Stimulated activated CD4-positive, alpha-beta T cell treated with anti-CD3 and anti-CD28 coated beads, Interleukin-15, amount 100 ng/mL, for 24 hours (primary cell): Measurements from ENCODE around the gene KCNQ4.
A peak's percentile ranks its signal among the peaks of the same experiment; 100 is the strongest.

Source experiments
- DNase-seq: peaks from one replicate; pipeline ENCODE4 v3.0.0-alpha.2; 2020

The KCNQ4 gene

DNA sequence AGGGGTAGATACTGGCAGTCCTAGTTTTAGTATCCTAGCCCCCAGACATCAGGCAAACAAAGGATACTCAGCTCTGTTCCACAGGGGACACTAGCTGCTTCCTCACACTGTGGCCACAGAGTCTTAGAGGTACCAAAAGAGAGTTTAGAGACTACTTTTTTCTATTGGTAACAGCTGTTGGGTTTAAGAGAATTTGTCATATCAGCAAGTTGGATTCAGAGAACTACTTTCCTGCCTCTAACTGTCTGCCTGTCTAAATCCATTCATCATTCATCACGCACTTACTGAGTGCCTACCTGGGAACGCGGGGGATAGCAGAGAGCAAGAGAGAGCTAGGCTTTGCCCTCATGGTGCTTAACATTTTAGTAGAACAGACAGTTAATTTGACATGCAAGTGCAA is 27.1 kb upstream of the KCNQ4 start:
- DNase-seq = no peak

DNA sequence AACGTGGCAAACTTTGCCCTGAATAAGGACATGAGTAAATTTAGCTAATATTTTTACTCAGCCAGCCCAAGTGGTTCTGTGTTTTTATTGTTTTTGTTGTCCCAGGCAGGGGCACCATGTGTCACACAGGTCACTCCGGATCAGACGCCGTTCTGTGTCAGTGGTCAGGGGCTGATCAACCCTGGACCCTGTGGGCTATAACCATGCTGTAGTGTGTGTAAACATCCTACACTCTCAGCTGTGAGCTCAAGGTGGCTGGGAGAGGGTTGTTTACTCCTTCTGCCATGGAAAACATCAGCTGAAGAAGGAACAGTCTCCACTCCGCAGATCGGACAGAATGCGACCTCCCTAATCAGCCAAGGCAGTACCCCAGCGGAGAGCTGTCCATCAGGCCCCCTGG is 26.5 kb upstream of the KCNQ4 start:
- no peak for DNase-seq

DNA sequence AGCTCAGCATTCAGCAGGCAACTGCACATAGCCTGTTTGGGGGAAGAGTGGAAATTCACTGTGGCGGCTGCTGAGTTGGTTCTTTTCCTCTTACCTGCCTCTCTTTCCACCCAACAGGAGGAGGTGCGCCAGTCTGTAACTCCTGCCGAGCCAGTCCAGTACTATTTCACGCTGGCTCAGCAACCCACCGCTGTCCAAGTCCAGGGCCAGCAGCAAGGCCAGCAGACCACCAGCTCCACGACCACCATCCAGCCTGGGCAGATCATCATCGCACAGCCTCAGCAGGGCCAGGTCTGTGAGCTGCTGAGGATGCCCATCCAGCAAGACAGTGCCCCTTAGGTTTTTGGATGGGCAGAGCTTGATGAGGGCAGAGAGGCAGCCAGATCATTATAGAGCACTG is 25.6 kb upstream of the KCNQ4 start:
- DNase-seq = no peak

DNA sequence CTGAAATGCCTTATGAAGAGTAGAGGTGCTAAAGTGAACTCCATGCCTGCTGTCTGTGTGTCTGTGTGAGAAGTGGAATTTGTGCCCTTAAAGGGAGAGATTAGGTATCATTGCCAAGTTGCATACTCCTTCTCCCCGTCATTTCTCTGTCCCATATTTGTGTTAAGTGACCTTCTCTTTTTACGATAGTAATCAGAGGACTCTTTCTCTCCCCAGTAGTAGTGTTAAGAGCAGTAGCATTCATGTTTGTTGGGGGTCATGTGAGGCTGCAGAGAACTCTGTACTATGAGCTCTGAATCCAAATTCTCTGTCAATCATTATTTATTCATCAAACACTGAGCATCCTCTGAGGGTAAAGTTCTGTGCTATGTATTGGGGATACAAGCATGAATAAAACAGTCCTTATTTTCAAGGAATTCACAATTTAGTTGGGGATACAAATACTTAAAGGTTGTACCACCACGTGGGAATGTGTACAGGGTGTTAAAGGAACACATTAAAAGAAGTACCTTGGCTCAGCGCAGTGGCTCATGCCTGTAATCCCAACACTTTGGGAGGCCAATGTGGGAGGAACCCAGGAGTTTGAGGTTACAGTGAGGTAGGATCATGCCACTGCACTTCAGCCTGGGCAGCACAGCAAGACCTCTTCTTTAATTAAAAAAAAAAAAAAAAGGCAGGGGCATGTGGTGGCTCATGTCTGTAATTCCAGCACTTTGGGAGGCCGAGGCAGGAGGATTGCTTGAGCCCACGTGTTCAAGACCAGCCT is 24.8 kb upstream of the KCNQ4 start:
- no peak for DNase-seq

DNA sequence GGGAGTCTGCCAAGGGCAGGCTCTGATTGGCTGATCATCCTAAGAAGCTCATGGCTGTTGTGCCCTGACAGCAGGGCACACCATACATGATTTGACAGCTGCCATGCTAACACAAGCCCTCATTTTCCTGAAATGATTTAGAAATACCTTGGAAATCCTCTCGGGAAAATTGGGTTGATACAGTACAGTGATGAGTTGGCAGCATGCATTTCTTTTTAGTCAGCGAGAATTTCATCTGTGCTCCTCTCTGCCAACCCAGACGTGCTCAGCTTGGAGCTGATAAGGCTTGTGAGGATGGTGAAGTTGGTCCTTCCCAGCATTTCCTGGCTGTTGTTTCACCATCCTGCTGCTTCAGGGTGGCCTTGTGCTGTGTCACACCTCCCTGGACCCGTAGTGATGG is 22.6 kb upstream of the KCNQ4 start:
- DNase-seq = no peak

DNA sequence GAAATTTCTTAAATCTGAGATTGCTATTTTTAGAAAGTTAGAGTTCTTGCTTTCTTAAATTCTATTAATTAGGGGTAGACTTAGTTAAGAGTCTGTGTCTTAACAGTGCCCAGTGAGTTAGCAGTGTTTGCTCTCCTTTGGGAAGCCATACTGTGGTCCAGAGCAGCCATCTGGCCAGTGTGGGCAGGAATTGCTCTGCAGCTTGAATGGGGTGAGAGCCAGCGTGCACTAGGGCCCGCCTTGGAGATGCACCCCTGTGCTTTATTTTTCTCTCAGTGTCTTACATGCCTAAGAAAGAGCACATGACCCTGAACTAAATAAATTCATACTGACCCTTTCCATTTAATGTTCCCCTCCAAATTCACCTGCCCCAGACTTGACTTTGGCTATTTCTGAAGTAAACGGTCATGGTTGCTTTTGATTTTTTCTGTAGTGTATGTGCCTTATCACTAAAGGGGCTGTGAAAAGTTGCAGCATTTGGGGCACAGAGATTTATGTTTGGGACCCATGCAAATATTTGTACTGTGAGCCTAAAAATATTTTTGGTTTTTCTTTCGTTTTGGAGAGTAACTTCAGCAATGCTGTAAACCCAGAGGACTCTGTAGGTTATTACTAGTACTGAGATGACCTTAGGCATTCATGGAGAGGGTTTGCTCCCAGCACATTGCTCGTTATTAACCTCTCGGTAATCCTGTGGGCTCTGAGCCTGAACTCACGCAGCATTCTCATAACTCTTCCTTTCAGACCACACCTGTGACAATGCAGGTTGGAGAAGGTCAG is 21.3 kb upstream of the KCNQ4 start:
- no peak for DNase-seq

DNA sequence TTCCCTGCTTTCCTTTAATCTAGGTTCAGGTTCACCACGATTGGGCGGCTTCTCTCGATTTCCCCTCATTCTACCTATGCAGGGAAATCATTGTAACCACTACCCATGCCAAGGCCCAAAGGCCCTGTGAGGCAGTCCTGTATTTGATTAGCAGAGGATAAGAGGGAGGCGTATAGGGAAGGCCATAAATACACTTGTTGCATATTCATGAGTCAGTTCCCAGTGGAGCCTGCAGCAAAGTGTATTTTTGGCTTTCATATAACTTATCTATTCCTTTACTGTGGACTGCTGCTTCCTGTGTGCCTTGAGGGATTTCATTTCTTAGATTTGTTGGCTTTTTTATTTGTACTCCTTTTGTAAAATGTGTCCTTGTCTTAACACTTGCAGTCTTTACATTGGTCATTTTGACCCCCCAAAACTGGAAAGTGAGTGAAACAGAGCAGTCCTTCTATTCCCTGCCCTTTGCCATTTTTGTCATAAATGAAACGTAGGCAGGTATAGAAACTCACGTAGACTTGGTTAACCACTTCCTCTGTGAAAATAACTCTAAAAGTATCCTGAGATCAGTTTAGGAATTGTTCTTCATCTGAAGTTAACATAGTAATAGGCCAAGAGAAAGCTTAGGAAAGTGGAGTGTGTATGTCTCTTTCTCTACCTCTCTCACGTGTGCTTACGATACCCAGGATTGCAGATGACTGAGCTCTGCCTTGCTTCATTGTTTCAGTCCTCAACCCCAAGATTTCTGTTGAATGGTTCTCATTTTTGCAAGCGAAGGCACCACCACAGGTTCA is 19.6 kb upstream of the KCNQ4 start:
- no peak for DNase-seq

DNA sequence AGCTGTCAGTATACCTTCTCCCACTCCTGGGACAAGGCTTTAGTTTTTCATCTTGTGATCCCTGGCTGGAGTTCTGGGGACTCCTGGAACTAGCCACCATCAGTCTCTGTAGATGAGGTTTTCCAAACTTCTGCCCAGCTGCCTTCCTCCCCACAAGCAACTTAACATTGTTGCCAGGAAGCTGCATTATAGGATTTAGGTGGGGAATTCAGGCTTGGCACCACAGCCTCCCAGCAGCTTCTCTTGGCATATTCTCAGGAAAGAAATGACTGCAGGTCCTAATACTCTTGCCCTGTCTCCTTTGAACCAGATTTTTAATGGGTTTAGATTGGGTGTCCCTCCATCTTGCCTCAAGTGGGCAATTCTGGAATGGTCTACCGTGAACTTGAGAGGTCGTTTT is 18.6 kb upstream of the KCNQ4 start:
- DNase-seq = no peak

DNA sequence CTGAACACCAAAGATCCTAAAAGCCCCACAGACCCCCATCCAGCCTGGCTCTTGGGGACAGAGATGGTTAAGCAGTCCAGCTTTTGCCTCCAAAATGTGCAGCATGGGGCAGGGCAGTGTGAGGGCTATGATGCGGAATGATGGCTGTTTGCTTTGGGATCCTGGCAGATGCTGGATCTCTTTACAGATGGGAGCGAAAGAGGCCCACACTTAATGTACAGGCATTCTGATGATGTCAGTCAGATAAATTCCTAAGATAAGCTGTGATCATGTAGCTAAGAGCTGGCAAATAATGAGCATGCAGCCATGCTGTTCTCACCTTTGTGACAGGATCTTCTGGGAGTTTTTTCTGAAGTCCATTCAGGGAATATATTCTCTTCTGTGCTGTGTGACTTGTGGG is 17.6 kb upstream of the KCNQ4 start:
- no peak for DNase-seq

DNA sequence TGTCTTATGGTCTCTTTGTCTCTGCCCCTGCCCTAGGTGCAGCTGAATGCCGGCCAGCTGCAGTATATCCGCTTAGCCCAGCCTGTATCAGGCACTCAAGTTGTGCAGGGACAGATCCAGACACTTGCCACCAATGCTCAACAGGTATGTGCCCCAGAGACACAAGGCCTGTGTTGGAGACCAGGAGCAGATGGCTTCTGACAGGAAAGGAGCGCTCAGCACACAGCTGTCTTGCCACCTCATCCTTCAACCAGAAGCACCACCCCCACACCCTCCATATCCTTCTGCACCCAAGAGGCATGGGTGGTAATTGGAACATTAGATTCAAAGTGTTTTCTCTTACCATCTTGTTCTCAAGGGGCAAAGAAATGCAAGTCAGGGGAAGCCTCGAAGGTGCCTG is 17.0 kb upstream of the KCNQ4 start:
- no peak for DNase-seq

DNA sequence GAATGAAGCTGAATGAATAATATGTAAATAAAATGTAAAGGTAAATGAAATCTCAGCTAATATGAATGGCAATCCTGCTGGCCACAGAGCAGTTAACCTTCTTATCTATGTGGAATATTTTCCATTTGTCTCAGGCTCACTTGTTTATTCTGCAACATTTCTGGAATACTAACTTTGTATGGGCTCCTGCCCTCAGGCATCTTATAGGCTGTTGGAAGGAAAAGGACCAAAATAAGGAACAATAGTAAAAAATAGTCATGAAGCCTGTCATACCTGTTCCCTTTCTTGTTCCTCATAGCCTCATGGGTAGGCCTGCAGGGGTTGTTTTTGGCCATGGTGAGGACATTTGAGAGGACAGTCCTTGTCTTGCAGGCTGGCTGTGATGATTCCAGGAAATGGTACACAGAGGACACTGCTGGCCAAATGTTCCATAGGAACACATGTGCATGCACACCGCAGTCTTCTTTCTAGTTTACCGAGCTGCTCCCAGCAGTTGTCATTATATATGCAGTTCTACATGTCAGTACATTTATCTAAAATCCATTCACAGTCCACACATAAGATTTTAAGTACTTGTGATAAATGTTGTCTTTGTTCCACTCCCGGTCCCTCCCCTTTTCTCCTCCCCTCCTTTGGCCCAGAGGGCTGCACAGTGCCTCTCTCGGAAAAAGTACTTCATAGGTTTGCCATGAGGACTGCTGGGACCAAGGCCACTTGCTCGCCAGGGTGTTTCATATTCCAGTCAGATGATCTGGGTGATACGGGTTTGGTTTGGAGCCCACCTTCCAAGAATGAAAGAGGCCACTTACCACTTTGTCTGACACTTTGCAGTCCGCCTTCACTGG is 15.2 kb upstream of the KCNQ4 start:
- no peak for DNase-seq

DNA sequence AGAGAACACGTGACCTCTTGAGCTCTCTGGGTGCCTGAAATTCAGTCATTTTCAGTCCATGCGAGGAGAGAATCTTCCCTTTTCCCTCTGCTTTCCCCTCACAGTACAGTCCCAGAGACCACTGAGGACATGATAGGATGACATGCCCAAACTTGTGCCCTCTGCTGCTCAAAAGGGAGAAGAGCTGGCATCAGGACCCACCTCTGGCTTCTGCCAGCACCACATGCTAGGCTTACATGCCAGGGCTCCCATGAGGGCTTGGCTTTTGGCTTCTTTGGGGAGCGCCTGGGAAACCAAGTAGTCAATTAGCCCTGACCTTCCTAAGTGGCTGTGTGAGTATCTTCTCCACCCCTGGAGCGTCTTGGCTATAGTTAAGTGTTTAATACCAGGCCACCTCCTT is 13.8 kb upstream of the KCNQ4 start:
- no peak for DNase-seq

DNA sequence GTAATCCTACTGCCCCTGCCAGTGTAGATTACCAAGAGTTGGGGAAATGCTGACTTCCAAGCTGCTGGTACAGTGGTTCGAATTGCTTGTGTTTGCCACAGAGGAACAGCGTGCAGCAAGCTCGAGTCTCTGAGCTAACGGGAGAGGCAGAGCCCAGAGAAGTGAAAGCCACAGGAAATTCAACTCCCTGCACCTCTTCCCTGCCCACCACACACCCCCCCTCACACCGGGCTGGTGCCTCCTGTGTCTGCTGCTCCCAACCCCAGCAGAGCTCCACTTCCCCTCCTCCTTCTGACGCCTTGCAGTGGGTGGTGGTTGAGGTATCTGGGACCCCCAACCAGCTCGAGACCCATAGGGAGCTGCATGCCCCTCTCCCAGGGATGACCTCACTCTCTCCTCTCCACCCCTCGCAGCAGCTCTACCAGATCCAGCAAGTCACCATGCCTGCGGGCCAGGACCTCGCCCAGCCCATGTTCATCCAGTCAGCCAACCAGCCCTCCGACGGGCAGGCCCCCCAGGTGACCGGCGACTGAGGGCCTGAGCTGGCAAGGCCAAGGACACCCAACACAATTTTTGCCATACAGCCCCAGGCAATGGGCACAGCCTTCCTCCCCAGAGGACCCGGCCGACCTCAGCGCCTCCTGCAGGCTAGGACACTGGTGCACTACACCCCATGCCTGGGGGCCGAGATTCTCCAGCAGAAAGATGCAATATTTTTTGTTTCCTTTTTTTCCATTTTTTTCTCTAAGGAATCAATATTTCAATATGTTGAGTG is 13.1 kb upstream of the KCNQ4 start:
- DNase-seq = no peak

DNA sequence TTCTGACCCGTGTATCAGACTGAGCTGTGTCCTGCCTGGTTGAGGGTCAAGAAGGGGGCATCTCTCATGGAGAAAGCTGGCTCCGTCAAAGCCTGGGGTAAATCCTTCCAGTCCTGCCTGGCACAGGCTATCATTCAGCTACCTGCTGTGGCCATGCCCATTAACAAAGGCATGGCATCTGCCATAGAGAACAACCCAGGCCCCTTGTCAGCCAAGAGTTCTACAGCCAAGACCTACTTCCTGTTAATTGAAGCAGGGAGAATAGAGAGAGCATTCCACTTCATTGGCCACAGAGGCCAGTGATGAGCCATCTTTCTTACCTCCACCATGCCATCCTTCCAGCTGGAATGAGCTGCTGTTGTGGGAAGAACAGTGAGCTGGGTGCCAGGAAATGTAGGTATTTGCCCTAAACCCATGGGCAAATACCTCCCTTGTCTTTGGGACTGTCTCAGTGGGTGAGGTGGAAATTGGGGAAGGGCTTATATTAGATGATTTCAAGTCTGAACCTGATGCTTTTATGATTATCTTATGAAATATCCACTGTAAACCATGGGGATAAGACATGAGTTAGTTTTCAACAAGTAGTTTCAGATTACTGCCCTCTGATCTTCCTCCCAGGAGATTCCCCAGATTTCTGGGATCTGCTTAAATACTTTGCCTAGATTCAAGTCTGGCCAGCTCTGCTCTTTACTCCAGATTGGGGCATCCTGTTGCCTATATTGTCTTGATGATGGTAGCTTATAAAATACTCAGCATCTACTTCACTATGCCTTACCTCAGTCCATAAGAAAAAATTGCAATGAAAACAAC is 11.2 kb upstream of the KCNQ4 start:
- no peak for DNase-seq

DNA sequence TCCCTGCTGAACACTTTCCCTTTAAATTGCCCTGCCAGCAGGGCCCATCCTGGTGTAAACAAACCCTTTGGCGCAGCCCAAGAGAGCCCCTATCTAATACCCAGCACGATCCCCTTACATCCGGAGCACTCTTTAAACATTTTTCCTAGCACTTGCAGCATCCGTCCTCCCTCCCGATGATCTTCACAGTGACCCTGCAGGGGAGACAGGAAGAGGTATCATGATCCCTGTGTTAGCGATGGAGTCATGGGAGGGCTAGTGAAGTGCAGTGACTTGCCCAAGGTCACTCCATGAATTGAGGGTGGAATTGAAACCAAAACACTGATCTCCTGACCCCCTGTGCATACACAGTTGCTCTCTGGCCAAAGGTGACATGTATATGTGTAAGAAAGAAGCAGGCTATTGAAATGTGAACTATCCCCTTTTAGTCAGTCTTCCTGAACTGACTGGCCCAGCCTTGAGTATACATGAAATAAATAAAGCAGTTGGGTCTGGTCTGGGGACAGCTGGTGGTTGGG is 9.8 kb upstream of the KCNQ4 start:
- DNase-seq = no peak

DNA sequence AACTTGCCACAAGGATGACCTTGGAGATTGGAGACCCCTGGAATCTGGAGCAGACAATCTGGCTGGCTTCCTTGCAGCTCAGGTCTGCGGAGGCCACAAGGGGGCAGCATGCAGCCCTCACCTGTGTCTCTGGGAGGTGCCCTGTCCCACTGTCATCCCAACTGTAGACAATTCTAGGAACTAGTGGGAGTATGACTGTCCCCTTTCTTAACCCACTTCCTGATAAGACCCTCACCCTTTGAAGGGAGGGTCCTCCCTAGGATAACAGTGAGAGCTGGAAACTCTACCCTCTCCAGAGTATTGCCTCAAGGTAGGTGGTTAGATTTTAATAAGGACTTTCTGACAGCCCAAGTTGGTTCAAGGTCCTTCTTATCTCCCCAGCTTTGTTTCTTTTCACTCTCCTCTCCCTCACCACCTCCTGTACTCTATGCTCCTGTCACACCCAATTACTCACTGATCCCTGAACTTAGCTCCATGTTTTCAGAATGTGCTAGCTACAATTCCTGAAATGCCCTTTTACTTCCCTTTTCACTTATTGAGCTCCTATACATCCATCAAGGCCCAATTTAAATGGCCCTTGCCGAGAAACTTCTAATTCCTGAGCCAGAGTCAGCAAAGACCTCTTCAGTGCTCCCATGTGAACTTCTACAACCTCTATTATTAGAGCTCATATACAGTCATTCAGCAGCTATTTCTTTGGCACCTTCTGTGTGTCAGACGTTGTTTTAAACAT is 9.2 kb upstream of the KCNQ4 start:
- peak; percentile 77 for DNase-seq

DNA sequence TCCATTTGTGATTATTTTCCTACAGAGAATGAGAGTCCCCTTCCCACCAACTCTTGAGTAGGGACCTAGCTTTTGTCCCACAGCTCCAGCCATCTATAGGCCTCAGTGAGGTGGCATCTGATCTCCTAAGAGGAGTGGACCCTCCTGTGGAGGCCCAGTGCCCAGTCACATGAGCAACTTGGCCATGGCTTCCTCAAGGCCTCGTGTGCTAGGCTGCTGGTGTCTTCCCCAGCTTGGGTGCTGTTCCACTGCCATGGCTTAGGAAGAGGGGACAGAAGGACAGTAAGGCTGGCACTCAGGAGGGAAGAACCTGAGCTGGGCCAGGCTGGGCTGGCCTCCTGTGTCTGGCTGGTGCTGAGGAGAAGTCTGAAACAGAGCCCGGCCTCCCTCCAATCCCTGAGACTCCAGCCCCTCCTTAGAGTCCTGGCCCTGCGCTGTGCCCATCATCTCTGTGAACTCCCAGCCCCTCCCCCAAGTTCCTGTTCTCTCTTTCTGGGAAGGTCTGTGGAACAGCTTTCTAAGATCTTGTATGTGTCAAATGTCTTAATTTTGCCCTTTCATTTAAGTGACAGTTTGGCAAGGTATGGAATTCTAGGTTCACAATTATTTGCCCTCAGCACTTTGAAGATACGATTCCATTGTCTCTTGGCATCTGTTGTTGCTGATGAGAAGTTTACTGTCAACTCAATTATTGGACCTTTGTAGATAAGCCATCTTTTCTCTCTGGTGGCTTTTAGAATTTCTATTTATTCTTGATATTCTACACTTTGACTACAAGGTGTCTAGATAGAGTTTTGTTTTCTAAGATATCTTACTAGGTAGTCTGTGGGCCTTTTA is 7.1 kb upstream of the KCNQ4 start:
- DNase-seq = no peak

DNA sequence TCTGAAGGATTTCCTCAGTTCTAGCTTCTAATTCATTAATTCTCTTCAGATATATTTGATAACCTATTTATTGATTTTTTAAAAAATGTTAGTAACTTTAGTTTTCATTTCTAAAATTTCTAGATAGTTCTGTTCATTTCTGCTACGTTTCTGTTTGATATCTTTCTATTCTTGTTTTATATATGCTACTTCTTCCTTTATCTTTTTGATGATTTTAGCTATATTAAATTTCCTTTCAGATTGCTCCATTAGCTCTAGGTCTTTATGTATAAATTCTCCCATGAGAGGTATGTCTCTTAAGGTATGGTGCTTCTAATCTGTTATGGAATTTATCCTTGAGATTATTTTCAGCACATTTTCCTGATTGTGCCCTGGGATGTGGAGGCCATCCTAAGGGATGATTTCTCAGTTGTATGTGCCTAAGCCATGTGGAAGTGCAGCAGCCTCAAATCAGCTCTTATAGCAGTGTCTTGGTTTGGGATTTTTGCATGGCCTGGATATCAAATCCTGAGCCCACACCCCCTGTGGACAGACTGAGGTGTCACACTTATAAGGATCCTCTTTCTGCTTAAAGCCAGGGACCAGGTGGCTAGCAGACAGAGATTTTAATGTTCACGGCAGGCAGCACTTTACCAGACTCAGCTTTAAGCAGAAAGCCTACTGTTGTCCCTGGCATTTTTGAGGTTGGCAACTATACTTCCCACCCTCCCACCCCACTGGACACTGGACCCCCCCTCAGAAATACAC is 6.2 kb upstream of the KCNQ4 start:
- DNase-seq = no peak
